ENCODE data around the gene BTBD7.

Gene BTBD7

DNA sequence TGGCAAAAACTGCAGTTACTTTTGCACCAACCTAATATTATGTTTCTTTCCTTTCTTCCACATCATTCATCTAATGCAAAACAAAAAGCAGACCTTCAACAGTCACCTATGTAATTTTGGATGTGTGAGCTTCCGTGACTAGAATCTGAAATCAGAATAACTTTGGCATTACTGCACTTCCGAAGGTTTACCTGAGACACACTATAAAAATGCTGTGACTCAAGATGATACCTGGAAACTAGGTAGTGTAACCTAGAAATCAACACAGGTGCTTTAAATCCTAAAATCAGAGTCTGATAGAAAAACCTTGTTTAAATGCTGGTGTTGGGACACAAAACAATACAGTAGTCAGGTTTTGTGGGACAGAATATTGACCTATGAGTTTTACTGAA, 2.2 kb downstream of the BTBD7 start:
- no peak for DNase-seq (ENCODE audit: low read depth)

DNA sequence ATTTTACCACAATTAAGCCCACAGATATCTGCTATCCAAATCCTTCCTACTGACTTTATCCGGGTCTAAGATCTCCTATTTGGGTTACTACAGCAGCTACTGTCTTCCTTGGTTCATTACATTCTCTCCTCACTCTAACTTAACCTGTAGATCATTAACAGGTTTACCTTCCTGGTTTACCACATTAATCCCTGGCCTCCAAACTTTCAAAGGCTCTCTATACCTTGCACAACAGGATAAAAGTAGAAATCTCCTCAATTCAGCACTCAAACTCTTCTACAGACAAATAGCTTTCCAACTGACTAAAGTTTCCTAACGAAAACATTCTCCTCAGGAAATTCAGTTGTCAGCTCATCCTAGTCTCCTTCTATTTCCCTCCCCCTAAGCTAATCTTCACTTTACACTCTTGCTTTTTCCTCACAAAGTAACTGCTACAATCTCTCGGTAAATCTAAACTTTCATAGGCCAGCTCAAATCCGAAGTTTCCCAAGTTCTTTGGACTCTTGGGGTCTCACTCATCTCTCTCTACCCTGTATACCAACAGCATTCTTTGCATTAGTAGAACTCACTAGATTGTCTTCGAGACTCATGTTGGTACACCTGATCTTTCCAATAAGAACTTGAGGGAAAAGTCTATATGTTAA, 2.7 kb downstream of the BTBD7 start:
- DNase-seq (ENCODE audit: low read depth) = no peak

DNA sequence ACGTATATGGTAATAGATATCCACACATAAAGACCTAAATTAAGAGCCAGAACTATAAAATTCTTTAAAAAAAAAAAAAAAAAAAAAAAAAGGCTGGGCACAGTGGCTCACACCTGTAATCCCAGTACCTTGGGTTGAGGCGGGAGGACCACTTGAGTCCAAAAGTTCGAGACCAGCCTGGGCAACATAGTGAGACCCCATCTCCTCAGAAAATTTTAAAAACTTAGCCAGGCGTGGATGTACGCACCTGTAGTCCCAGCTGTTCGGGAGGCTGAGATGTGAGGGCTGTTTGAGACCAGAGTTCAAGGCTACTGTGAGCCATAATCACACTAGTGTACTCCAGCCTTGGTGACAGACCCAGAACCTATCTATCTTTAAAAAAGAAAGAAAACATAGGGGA, 4.3 kb downstream of the BTBD7 start:
- no peak for DNase-seq (ENCODE audit: low read depth)

DNA sequence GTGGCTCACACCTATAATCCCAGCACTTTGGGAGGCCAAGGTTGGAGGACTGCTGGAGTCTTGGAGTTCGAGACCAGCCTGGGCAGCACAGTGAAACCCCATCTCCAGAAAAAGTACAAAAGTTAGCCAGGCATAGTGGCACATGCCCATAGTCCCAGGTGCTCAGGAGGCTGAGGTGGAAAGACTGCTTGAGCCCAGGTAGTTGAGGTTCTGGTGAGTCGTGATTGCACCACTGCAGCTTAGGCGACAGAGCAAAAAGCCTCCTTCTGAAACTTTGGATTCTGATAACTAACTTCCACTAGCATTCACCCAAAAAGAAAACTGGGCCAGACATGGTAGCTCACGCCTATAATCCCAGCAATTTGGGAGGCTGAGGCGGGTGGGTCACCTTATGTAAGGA, 6.6 kb downstream of the BTBD7 start:
- DNase-seq (ENCODE audit: low read depth) = no peak

DNA sequence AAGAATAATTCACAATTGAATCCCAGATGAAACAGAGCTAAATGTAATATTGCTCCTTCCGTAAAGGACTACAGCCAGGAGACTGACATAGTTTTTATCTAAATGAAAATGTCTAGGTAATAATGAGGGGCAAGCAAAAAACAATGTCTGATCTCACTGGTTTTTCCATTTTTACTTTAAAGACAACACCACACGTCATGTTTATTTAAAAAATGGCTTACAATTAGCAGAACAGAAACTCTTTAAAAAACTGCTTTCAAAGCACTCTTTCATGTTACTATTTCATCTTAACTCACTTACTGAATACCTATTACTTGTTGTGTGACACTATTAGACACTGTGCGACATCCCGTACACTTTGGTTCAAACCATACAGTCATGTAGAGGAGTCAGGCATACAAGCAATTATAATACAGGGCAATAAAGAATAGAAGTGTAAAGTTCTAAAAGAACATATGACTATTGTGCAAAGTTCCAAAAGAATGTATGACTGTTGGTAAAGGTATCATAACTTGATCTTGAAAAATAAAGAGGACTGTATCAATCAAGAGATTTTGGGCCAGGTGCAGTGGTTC, 9.1 kb downstream of the BTBD7 start:
- no peak for DNase-seq (ENCODE audit: low read depth)

DNA sequence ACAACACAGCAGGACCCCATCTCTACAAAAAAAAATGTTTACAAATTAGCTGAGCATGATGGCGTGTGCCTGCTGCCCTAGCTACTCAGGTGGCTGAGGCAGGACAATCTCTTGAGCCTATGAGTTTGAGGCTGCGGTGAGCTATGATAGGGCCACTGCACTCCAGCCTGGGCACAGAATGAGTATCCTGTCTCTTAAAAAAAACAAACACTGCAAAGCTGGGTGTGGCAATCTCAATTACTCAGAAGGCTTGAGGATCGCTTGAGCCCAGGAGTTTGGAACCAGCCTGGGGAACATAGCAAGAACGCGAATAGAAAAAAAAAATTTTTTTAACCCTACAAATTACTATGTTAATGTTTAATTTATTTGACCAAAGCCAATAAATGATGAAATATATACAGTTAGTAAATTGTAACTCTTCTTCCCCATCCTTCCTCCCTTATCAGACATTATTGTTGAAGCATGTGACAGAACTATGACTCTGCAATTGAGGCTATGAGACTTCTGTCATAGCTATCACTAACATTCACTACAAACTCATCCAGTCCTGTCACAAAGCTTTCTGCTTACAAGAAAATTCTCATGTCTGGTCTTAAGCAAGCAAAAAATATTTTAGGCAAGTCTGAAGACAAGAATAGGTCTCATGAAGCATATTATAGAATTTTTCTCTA, 9.8 kb downstream of the BTBD7 start:
- DNase-seq (ENCODE audit: low read depth) = no peak

DNA sequence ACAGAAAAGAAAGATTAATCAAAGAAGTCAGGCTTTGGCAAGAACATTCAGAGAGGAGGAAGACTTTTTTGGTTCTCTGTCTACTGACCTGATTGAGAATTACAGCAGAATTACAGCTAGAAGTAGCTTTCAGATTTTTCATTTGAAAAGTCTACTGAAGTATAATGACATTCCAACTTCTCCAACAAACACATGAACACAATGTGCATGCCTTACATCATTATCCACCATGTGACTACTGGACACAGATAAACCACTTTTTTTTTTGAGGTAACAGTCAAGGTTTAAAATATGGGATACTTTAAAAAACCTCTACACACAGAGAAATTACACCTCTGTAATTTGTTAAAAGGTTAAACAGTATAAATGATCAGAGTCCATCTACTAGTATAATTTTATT, 12.3 kb downstream of the BTBD7 start:
- DNase-seq (ENCODE audit: low read depth) = no peak

DNA sequence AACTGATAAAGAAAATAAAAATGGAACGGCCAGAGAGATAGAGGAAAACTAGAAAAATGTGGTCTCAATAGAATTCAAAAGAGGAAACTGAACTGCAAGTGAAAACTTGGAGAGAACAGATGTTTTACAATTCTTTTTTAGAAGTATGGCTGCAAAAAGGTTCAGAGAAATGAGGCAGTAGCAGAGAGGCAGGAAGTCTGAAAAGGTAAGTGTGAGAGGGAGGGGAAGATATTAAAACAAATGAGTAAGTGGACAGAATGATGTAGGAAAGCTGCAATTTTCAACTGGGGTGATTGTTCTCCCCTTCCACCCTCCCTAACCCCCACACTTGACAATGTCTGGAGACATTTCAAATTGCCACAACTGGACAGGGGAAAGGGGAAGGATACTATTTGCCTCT, 12.9 kb downstream of the BTBD7 start:
- no peak for DNase-seq (ENCODE audit: low read depth)

DNA sequence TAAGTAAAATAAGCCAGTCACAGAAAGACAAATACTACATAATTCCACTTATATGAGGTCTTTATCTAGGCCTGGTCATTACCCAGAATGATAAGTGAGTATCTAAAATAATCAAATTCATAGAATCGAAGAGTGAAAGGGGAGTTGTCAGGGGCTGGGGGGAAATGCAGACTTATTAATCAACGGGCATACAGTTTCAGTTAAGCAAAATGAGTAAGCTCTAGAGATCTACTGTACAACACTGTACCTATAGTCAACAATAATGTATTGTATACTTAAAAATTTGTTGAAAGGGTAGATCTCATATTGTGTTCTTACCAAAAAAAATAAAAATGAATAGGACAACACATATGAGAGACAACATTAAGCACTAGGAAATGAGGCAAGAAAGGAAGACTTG, 13.3 kb downstream of the BTBD7 start:
- no peak for DNase-seq (ENCODE audit: low read depth)

DNA sequence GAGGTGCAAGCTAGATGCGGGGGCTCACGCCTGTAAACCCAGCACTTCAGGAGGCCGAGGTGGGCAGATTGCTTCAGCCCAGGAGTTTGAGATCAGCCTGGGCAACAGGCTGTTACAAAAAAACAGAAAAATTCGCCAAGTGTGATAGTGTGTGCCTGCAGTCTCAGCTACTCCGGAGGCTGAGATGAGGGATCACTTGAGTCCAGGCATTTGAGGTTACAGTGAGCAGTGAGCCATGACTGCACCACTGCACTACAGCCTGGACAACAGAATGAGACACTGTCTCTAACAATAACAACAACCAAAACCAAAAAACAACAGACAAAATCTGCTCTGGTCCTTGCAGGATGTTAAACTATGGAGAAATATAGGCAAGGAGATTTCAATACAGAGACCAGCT, 13.9 kb downstream of the BTBD7 start:
- DNase-seq (ENCODE audit: low read depth) = no peak

DNA sequence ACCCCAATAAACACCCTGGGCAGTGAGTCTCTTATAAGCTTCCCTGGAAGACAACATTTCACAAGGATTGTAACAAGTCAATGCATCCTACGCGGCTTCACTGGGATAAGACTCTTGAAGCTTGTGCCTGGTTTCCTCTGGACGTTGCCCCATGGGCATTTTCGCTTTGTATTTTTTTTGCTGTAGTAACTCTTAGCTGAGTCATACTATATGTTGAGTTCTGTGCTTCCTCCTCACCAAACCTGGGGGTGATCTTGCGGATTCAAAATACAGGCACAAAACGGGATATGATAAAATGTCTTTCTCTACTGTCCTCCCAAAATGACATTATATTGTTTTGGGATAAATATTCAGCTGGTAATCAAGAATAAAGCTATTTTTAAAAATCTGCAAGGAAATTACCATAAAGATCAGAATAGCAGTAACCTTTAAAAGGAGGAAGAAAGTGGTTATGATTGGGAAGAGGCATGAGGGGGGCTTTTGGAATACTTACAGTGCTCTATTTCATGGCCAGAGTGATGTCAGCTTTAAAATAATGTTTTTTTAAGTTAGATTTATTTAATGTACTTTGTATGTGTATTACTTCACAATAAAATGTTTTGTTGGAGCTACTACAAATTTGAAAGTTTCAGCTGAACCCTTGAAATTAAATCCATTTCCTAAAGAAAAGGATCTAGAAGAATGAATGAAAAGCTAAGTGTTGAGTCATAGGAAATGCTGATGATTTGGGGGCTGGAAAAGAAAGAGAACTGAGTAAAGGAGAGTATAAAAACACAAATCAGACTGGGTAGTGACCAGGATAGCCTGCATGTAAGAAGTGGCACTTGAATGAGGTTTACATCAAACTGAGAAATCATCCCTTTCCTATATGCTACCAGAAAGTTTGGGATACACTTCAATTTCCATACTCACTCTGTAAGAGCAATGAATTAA, 14.7 kb downstream of the BTBD7 start:
- DNase-seq (ENCODE audit: low read depth) = no peak

DNA sequence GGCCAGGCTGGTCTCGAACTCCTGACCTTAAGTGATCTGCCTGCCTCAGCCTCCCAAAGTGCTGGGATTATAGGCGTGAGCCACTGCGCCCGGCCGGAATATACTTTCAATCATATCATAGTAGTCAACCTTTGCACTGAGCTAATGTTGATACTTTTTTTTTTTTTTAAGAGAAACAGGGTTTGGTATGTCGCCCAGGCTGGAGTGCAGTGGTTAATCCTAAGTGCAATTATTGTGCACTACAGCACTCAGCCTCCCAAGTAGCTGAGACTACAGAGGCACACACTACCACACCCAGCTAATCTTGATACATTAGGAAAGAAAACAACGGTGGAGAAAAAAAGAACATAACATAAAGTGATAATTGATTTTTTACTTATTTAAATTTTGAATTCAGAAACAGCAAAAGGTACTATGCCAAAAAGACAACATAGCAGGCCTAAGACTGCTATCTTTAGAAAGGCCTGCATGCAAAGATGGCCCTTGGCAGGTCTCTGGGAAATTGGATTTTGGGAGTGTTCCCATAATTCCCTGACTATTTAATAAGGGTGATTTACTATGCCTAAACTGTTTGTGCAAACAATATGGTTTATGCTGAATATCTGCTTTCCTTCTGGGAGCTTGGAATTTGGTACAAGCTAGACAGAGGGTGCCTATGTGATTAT, 15.5 kb downstream of the BTBD7 start:
- no peak for DNase-seq (ENCODE audit: low read depth)

DNA sequence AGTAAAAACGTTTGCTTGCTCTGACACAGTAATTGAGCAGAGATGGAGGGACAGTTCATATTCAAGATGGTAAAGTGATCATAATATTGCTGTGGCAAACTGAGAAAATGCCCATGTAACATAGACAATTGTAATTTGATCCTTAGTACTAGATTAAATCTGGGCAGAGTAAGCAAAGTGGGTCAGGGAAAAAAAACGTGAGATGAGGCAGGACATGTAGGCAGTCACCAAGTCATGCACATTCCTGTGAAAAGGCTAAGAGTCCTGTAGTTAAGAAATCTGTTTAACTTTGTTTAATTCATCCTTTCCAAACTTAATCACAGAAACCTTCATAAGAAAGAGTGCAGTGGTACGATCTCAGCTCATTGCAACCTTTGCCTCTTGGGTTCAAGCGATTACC, 16.1 kb downstream of the BTBD7 start:
- DNase-seq (ENCODE audit: low read depth) = no peak

DNA sequence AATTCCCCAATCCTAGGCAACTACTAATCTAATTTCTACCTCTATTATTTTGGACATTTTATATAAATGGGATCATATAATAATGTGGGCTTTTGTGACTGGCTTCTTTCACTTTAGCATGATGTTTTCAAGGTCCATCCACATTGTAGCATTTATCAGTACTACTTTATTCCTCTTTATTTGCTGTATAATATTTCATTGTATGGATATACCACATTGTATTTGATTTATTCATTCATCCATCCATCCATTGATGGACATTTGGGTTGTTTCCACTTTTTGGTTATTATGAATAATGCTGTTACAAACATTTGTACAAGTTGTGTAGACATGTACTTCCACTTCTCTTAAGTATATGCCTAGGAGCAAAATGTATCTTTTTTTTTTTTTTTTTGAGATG, 17.3 kb downstream of the BTBD7 start:
- DNase-seq (ENCODE audit: low read depth) = no peak

DNA sequence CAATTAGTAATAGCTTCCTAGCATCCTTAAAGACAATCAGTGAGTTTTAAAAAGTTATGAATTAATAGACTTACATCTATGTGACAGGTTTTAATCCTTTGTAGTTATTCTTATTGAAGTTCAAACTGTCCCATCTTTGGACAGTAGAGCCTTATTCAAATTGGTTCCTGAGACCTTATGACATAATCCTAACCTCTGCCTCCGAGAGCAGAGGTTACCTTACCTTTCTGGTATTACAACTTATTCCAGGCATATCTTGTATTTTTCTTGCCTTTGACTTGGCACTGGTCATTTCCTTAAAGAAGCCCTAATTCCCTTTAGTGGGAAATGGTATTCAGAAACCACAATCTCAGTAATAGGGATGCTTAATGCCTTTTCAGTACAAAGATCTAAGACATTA, 21.8 kb downstream of the BTBD7 start:
- no peak for DNase-seq (ENCODE audit: low read depth)

DNA sequence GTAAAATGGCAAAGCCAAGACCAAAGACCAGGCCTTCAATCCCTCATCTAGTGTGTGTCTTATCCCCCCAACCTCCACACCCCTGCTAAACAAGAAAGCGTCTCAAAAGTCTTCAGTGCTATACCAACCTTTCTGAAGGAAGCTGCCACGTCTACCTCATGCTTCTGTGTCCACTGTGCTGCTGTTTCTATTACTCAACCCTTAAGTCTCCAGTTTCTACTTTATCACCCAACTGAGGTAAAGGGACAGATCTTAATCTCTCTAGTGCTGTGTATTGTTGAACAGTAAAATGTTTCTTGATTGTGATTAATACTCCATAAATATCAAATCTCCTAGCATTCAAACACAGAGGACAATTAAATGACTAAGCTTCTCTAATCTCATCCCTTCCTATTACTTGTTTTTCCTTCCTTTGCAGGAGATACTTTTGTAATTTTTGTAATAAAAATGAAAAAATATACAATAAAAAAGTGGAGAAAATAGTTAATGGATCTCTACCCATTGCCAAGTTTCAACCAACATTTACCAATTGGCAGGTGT, 23.3 kb downstream of the BTBD7 start:
- no peak for DNase-seq (ENCODE audit: low read depth)

DNA sequence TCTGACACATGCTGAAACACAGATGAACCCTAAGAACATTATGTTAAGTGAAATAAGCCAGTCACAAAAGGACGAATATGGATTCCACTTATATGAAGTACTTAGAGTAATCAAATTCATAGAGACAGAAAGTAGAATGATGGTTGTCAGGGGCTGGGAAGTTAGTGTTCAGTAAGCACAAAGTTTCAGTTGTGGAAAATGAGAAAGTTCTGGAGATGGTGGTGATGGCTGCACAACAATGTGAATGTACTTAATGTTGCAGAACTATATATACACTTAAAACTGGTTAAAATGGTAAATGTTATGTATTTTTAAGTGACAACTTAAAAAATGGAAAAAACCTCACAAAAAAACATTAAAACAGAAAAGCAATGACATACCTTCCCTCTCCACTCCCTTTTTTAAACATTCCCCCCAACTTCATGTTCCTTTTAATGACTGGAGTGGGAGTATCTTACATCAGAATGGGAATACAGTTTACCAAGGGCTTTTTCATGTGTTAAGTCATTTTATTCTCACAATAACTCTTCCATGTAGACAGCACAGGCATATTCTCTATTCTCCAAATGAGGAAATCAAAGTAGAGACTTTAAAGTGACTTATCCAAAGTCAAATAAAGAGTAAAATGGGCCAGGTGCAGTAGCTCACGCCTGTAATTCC, 24.0 kb downstream of the BTBD7 start:
- DNase-seq (ENCODE audit: low read depth) = no peak

DNA sequence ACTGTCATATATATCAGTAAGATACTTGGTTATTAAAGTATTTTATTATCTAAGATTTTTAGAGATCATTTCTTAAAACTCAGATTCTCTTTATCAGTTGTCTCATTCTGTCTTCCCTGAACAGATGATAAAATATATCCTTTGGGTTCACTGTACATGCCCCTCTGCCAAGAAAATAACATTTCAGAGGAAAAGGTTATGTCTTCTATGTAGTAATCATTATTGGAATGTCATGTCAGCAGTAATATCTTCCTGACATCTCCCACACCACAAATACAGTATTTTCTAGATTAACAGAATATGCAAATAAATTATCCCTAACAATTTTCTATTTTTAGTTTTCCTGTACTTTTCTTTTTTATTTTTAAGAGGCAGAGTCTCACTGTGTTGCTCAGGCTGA, 26.0 kb downstream of the BTBD7 start:
- DNase-seq (ENCODE audit: low read depth) = no peak

DNA sequence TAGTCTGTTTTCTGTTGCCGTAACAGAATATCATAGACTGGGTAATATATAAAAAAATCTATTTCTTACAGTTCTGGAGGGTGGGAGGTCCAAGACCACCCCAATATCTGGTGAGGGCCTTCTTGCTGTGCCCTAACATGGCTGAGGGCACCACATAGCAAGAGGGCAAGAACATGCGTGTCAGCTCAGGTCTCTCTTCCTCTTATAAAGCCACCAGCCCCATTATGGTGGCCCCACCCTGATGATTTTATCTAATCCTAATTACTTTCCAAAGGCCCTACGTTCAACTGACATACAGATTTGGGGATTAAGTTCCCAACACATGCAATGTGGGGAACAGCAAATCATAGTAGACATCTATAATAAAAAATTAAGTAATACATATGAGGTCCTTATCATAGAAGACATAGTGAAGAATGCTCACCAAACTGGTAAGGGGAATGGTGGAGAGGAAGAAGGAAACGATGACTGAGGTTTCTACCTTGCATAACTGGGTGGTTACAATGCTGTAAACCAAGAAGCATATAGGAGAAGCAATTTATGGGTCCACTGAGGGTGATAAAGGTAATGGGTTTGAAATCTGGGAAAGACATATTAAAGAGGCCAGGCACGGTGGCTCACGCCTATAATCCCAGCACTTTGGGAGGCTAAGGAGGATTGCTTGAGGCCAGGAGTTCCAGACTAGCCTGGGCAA, 27.0 kb downstream of the BTBD7 start:
- DNase-seq (ENCODE audit: low read depth) = no peak

DNA sequence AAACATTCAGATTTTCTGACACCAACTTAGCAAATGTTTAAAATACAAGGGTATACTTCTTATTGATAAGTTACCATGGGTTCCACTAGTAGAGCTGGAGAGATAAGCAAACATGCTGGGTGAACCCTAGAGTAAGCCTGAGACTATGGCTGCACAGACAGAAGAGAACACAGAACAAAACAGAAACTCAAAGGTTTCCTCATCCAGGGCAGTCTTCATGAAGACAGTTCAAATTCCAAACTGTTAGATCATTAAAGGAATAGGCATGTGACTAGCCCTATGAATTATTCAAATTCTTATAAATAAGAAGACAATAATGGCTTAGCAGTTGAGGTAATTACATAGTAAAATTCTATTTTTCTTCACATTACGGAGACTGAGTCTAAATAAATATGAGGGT, 28.1 kb downstream of the BTBD7 start:
- no peak for DNase-seq (ENCODE audit: low read depth)

DNA sequence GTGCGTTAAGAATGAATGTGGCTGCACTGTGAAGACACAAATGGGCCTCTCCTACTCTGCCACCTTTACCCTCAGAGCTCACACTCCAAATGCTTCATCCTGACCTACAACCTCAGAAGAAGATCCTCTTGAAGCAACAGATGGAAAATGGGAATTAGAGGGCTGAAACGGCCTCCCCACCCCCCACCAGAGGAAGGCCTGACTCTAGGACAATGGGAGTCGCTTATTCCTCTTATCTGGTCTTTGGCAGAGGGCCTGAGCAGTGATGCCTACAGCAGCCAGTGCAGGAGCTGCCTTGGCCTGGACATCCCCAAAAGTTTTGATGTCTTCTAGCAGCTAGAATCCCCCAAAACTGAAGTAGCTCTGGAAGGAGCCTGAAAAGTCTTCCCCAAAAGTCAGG, 29.2 kb downstream of the BTBD7 start:
- no peak for DNase-seq (ENCODE audit: low read depth)
